ENCODE results near the gene TAF4B.

DNA sequence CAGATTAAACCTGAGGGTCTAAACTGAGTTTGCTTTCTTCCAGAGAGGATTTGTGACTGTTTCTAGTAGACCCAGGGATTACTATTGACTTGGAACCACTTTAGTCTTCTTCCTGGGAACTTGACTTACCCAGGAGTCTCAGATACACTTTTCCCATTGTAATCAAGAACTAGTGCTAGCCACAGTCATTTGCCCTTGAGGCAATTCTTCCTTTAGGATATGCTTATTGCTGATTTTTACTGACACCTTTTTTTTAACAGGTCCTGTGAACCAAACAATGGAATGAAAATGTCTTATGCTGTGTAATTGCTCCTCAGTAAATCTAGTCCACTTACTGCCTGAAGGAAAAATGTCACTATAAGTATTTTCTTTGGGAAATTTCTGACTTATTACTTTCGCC, 78.3 kb downstream of the TAF4B start:
- no peak for TF ChIP-seq POLR2AphosphoS5 (IDR thresholded peaks at IDR 0.05; ENCODE audit: low read length)
- TF ChIP-seq, protein P1, sequence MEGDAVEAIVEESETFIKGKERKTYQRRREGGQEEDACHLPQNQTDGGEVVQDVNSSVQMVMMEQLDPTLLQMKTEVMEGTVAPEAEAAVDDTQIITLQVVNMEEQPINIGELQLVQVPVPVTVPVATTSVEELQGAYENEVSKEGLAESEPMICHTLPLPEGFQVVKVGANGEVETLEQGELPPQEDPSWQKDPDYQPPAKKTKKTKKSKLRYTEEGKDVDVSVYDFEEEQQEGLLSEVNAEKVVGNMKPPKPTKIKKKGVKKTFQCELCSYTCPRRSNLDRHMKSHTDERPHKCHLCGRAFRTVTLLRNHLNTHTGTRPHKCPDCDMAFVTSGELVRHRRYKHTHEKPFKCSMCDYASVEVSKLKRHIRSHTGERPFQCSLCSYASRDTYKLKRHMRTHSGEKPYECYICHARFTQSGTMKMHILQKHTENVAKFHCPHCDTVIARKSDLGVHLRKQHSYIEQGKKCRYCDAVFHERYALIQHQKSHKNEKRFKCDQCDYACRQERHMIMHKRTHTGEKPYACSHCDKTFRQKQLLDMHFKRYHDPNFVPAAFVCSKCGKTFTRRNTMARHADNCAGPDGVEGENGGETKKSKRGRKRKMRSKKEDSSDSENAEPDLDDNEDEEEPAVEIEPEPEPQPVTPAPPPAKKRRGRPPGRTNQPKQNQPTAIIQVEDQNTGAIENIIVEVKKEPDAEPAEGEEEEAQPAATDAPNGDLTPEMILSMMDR (IDR thresholded peaks at IDR 0.05 in 2 of 3, conservative IDR thresholded peaks at IDR 0.05 in 1 of 3; ENCODE audit: control insufficient read depth in 2 of 3, extremely low read depth in 1 of 3, insufficient read depth in 1 of 3, low read depth in 3 of 3, low read length in 3 of 3), result no peak
- TF ChIP-seq POLR2A (IDR thresholded peaks at IDR 0.05; ENCODE audit: low read depth, low read length), result no peak
- no peak for TF ChIP-seq YY1 (IDR thresholded peaks at IDR 0.05; ENCODE audit: low read depth, low read length)
- no peak for TF ChIP-seq NFYB (IDR thresholded peaks at IDR 0.05; ENCODE audit: insufficient read depth, low read depth, low read length)
- TF ChIP-seq, protein P2, sequence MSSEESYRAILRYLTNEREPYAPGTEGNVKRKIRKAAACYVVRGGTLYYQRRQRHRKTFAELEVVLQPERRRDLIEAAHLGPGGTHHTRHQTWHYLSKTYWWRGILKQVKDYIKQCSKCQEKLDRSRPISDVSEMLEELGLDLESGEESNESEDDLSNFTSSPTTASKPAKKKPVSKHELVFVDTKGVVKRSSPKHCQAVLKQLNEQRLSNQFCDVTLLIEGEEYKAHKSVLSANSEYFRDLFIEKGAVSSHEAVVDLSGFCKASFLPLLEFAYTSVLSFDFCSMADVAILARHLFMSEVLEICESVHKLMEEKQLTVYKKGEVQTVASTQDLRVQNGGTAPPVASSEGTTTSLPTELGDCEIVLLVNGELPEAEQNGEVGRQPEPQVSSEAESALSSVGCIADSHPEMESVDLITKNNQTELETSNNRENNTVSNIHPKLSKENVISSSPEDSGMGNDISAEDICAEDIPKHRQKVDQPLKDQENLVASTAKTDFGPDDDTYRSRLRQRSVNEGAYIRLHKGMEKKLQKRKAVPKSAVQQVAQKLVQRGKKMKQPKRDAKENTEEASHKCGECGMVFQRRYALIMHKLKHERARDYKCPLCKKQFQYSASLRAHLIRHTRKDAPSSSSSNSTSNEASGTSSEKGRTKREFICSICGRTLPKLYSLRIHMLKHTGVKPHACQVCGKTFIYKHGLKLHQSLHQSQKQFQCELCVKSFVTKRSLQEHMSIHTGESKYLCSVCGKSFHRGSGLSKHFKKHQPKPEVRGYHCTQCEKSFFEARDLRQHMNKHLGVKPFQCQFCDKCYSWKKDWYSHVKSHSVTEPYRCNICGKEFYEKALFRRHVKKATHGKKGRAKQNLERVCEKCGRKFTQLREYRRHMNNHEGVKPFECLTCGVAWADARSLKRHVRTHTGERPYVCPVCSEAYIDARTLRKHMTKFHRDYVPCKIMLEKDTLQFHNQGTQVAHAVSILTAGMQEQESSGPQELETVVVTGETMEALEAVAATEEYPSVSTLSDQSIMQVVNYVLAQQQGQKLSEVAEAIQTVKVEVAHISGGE (CRISPR knock-in tag; IDR thresholded peaks at IDR 0.05), result no peak
- TF ChIP-seq, protein P3, sequence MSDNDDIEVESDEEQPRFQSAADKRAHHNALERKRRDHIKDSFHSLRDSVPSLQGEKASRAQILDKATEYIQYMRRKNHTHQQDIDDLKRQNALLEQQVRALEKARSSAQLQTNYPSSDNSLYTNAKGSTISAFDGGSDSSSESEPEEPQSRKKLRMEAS (IDR thresholded peaks at IDR 0.05; ENCODE audit: low read depth, low read length), result no peak
- TF ChIP-seq ESRRA (IDR thresholded peaks at IDR 0.05; ENCODE audit: low read length), result no peak
- TF ChIP-seq, protein P4, sequence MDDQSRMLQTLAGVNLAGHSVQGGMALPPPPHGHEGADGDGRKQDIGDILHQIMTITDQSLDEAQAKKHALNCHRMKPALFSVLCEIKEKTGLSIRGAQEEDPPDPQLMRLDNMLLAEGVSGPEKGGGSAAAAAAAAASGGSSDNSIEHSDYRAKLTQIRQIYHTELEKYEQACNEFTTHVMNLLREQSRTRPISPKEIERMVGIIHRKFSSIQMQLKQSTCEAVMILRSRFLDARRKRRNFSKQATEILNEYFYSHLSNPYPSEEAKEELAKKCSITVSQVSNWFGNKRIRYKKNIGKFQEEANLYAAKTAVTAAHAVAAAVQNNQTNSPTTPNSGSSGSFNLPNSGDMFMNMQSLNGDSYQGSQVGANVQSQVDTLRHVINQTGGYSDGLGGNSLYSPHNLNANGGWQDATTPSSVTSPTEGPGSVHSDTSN (IDR thresholded peaks at IDR 0.05; ENCODE audit: insufficient replicate concordance, low read depth, low read length), result no peak
- no peak for TF ChIP-seq TAF1 (IDR thresholded peaks at IDR 0.05; ENCODE audit: borderline replicate concordance, low read depth, low read length)
- TF ChIP-seq, protein P5, sequence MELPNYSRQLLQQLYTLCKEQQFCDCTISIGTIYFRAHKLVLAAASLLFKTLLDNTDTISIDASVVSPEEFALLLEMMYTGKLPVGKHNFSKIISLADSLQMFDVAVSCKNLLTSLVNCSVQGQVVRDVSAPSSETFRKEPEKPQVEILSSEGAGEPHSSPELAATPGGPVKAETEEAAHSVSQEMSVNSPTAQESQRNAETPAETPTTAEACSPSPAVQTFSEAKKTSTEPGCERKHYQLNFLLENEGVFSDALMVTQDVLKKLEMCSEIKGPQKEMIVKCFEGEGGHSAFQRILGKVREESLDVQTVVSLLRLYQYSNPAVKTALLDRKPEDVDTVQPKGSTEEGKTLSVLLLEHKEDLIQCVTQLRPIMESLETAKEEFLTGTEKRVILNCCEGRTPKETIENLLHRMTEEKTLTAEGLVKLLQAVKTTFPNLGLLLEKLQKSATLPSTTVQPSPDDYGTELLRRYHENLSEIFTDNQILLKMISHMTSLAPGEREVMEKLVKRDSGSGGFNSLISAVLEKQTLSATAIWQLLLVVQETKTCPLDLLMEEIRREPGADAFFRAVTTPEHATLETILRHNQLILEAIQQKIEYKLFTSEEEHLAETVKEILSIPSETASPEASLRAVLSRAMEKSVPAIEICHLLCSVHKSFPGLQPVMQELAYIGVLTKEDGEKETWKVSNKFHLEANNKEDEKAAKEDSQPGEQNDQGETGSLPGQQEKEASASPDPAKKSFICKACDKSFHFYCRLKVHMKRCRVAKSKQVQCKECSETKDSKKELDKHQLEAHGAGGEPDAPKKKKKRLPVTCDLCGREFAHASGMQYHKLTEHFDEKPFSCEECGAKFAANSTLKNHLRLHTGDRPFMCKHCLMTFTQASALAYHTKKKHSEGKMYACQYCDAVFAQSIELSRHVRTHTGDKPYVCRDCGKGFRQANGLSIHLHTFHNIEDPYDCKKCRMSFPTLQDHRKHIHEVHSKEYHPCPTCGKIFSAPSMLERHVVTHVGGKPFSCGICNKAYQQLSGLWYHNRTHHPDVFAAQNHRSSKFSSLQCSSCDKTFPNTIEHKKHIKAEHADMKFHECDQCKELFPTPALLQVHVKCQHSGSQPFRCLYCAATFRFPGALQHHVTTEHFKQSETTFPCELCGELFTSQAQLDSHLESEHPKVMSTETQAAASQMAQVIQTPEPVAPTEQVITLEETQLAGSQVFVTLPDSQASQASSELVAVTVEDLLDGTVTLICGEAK (IDR thresholded peaks at IDR 0.05; ENCODE audit: borderline replicate concordance), result no peak
- TF ChIP-seq, protein P6, sequence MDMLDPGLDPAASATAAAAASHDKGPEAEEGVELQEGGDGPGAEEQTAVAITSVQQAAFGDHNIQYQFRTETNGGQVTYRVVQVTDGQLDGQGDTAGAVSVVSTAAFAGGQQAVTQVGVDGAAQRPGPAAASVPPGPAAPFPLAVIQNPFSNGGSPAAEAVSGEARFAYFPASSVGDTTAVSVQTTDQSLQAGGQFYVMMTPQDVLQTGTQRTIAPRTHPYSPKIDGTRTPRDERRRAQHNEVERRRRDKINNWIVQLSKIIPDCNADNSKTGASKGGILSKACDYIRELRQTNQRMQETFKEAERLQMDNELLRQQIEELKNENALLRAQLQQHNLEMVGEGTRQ (IDR thresholded peaks at IDR 0.05; ENCODE audit: borderline replicate concordance, low read depth, low read length), result no peak
- no peak for TF ChIP-seq EZH2 (IDR thresholded peaks at IDR 0.05; ENCODE audit: borderline replicate concordance, control insufficient read depth, low read depth, low read length)
- TF ChIP-seq CREB1 (IDR thresholded peaks at IDR 0.05; ENCODE audit: low read depth), result no peak

Data from GM12878 (cell line).